ENCODE measurements around the gene TCN2.

GRCh38 chr22:30610299-30610698 is 3.3 kb downstream of the TCN2 start:
- TF ChIP-seq CTCF (IDR thresholded peaks at IDR 0.05) (no peak), POLR2A (IDR thresholded peaks at IDR 0.05) (no peak)
